ENCODE data around the gene RHOB.

The RHOB gene

GRCh38 chr2:20430035-20430434 is 16.8 kb upstream of the RHOB start:
- H4K20me1 ChIP-seq (ENCODE audit: control insufficient read depth, insufficient read depth, low read depth, low read length), result no peaks in the 10 kb centered on the region
- H3K4me3 ChIP-seq (ENCODE audit: low read length), result no peak overlapping the region
- no peaks in the 10 kb centered on the region for H3K36me3 ChIP-seq (ENCODE audit: control insufficient read depth, low read length)
- no peak overlapping the region for H3K27ac ChIP-seq (ENCODE audit: low read depth, low read length)
- H3K4me1 ChIP-seq (ENCODE audit: control insufficient read depth, low read length), result peaks cover 15% of the 10 kb centered on the region
- no peaks in the 10 kb centered on the region for H3F3A ChIP-seq (ENCODE audit: control insufficient read depth, insufficient read depth)
- no peaks in the 10 kb centered on the region for H3K9me2 ChIP-seq (replicated peaks; ENCODE audit: control insufficient read depth, low read length)
- H3K9me3 ChIP-seq (ENCODE audit: control insufficient read depth, insufficient read depth, low read length), result no peaks in the 10 kb centered on the region
- no peak for TF ChIP-seq CTCF (IDR thresholded peaks at IDR 0.05; ENCODE audit: low read depth, low read length, poor library complexity, severe bottlenecking)
- no peak for TF ChIP-seq EZH2phosphoT487 (IDR thresholded peaks at IDR 0.05; ENCODE audit: borderline replicate concordance, low read length)
- no peaks in the 10 kb centered on the region for H3K79me2 ChIP-seq (ENCODE audit: control insufficient read depth, low read length)
- H3K4me2 ChIP-seq (ENCODE audit: low read length), result no peak overlapping the region
- H3K27me3 ChIP-seq (ENCODE audit: control insufficient read depth, low read length), result 0 out of 2 replicates have a peak, but pooled peaks cover 8% of the 10 kb centered on the region

GRCh38 chr2:20430461-20431300 is 16.2 kb upstream of the RHOB start:
- TF ChIP-seq EZH2phosphoT487 (IDR thresholded peaks at IDR 0.05; ENCODE audit: borderline replicate concordance, low read length) (no peak), CTCF (IDR thresholded peaks at IDR 0.05; ENCODE audit: low read depth, low read length, poor library complexity, severe bottlenecking) (no peak)
- H3K9me3 ChIP-seq (ENCODE audit: control insufficient read depth, insufficient read depth, low read length), result no peaks in the 10 kb centered on the region
- H3K4me1 ChIP-seq (ENCODE audit: control insufficient read depth, low read length), result peaks cover 8% of the 10 kb centered on the region
- no peak overlapping the region for H3K4me3 ChIP-seq (ENCODE audit: low read length)
- H3K9me2 ChIP-seq (replicated peaks; ENCODE audit: control insufficient read depth, low read length), result no peaks in the 10 kb centered on the region
- H3K36me3 ChIP-seq (ENCODE audit: control insufficient read depth, low read length), result no peaks in the 10 kb centered on the region
- no peaks in the 10 kb centered on the region for H4K20me1 ChIP-seq (ENCODE audit: control insufficient read depth, insufficient read depth, low read depth, low read length)
- no peak overlapping the region for H3K27ac ChIP-seq (ENCODE audit: low read depth, low read length)
- H3F3A ChIP-seq (ENCODE audit: control insufficient read depth, insufficient read depth), result no peaks in the 10 kb centered on the region
- no peak overlapping the region for H3K4me2 ChIP-seq (ENCODE audit: low read length)
- no peaks in the 10 kb centered on the region for H3K79me2 ChIP-seq (ENCODE audit: control insufficient read depth, low read length)
- H3K27me3 ChIP-seq (ENCODE audit: control insufficient read depth, low read length), result 0 out of 2 replicates have a peak, but pooled peaks cover 8% of the 10 kb centered on the region

- 0 out of 2 replicates have a peak, but pooled peaks cover 8% of the 10 kb centered on the region for H3K27me3 ChIP-seq (ENCODE audit: control insufficient read depth, low read length)
- H4K20me1 ChIP-seq (ENCODE audit: control insufficient read depth, insufficient read depth, low read depth, low read length), result no peaks in the 10 kb centered on the region
- H3K79me2 ChIP-seq (ENCODE audit: control insufficient read depth, low read length), result no peaks in the 10 kb centered on the region
- H3K9me3 ChIP-seq (ENCODE audit: control insufficient read depth, insufficient read depth, low read length), result no peaks in the 10 kb centered on the region
- H3F3A ChIP-seq (ENCODE audit: control insufficient read depth, insufficient read depth), result no peaks in the 10 kb centered on the region
- TF ChIP-seq EZH2phosphoT487 (IDR thresholded peaks at IDR 0.05; ENCODE audit: borderline replicate concordance, low read length), result no peak
- no peak overlapping the region for H3K4me3 ChIP-seq (ENCODE audit: low read length)
- H3K36me3 ChIP-seq (ENCODE audit: control insufficient read depth, low read length), result no peaks in the 10 kb centered on the region
- peaks cover 6% of the 10 kb centered on the region; the same call in 1 of the 2 replicates for H3K4me1 ChIP-seq (ENCODE audit: control insufficient read depth, low read length)
- no peaks in the 10 kb centered on the region for H3K9me2 ChIP-seq (replicated peaks; ENCODE audit: control insufficient read depth, low read length)
- H3K27ac ChIP-seq (ENCODE audit: low read depth, low read length), result no peak overlapping the region
- no peak overlapping the region for H3K4me2 ChIP-seq (ENCODE audit: low read length)
Measured at GRCh38 chr2:20431301-20431698, 15.6 kb upstream of the RHOB start.

- Histone ChIP-seq H3K27me3 (ENCODE audit: control insufficient read depth, low read length) (0 out of 2 replicates have a peak, but pooled peaks cover 8% of the 10 kb centered on the region), H3F3A (ENCODE audit: control insufficient read depth, insufficient read depth) (no peaks in the 10 kb centered on the region), H3K4me2 (ENCODE audit: low read length) (no peak overlapping the region), H3K4me1 (ENCODE audit: control insufficient read depth, low read length) (peaks cover 6% of the 10 kb centered on the region; the same call in 1 of the 2 replicates), H3K36me3 (ENCODE audit: control insufficient read depth, low read length) (no peaks in the 10 kb centered on the region), H3K4me3 (ENCODE audit: low read length) (no peak overlapping the region), H3K9me3 (ENCODE audit: control insufficient read depth, insufficient read depth, low read length) (no peaks in the 10 kb centered on the region), H3K9me2 (replicated peaks; ENCODE audit: control insufficient read depth, low read length) (no peaks in the 10 kb centered on the region), H3K79me2 (ENCODE audit: control insufficient read depth, low read length) (no peaks in the 10 kb centered on the region), H3K27ac (ENCODE audit: low read depth, low read length) (no peak overlapping the region), H4K20me1 (ENCODE audit: control insufficient read depth, insufficient read depth, low read depth, low read length) (no peaks in the 10 kb centered on the region)
- TF ChIP-seq CTCF (IDR thresholded peaks at IDR 0.05; ENCODE audit: low read depth, low read length, poor library complexity, severe bottlenecking), result no peak
- TF ChIP-seq EZH2phosphoT487 (IDR thresholded peaks at IDR 0.05; ENCODE audit: borderline replicate concordance, low read length), result no peak
Measured at GRCh38 chr2:20431772-20432171, 15.1 kb upstream of the RHOB start.
